A673 (cell line): ENCODE results near the gene BCDIN3D.

Experiments used
- CTCF ChIP-seq: fragments of 300-800, 200-600 bp; sonication (generic); conservative IDR thresholded peaks from 2 replicates; pipeline ENCODE4 v1.5.1; 2017; ENCODE audit warnings: low read depth, mild to moderate bottlenecking, antibody characterized with exemption, low read length, moderate library complexity, mixed read lengths
- EZH2 ChIP-seq: fragments of 200-600 bp; sonication (generic); IDR thresholded peaks from 2 replicates; pipeline ENCODE4 v1.6.1; 2017; ENCODE audit warnings: borderline replicate concordance, low read depth, mild to moderate bottlenecking, mixed read lengths, antibody characterized with exemption, low read length; ENCODE audit not compliant: poor library complexity, severe bottlenecking

GRCh38 chr12:49794021-49794420 is 48.9 kb downstream of the BCDIN3D start:
- TF ChIP-seq CTCF (no peak), EZH2 (no peak)
